ENCODE data around the gene UBE2R2.
"Not testable (repeated sequence)": the region's sequence is repeated elsewhere in the genome, so short reads cannot be mapped to it uniquely, and the experiment has no call there.

DNA sequence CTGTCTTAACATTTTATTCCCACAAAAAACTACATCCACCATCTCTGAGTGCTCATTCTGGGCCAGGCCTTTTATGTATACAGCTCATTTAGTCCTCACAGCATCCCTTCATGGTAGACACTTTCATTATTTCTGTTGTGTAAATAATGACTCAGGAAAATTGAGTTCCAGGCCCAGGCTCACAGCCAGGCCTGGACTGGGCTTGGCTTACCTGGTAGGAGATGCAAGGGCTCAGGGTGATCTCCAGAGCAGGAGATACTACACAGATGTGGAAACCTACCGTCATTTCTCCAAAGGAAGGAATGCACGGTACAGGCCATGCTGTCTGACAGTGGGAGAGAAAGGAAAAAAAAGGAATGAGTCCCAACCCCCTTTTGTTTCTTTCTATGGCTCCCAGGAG is 9.8 kb upstream of the UBE2R2 start:
- TF ChIP-seq, protein P1, sequence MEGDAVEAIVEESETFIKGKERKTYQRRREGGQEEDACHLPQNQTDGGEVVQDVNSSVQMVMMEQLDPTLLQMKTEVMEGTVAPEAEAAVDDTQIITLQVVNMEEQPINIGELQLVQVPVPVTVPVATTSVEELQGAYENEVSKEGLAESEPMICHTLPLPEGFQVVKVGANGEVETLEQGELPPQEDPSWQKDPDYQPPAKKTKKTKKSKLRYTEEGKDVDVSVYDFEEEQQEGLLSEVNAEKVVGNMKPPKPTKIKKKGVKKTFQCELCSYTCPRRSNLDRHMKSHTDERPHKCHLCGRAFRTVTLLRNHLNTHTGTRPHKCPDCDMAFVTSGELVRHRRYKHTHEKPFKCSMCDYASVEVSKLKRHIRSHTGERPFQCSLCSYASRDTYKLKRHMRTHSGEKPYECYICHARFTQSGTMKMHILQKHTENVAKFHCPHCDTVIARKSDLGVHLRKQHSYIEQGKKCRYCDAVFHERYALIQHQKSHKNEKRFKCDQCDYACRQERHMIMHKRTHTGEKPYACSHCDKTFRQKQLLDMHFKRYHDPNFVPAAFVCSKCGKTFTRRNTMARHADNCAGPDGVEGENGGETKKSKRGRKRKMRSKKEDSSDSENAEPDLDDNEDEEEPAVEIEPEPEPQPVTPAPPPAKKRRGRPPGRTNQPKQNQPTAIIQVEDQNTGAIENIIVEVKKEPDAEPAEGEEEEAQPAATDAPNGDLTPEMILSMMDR (IDR thresholded peaks at IDR 0.05), result not testable (repeated sequence)
- not testable (repeated sequence) for TF ChIP-seq POLR2A (IDR thresholded peaks at IDR 0.05)

Measured in Peyer's patch (tissue), 4 donors.